EH (cell line): Measurements from ENCODE around the gene NRCAM.

Source experiments
- DNase-seq: peaks from one replicate; pipeline ENCODE4 v3.0.0-alpha.2; 2015; ENCODE audit warnings: low read depth

The NRCAM gene

DNA sequence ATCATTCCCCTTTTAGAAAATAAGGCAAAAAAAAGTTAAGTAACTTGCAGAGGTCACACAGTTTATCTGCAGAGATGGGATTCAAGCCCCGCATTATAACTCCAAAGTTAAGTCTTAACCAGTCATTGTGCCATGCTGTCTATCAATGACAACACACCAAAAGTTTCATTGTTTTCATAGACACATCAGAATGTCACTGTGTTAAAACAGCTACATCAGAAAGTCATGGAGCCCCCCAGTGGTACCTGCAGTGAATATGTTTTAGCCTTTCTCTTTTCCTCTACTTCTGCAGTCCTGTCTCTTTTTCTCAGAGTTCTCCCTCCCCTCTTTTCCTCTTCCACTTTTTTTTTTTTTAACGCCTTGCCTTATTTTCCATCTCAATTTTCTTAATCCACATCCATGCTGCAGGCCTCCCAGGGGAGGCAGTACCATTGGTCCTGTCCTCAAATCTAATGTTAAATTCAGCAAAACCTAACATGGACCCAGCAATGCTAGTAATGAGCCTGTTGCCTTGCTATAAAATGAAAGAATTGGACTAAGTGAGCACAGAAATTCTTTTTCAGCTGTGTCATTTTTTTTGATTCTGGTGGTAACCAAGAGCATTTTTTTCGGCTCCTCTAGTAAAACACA lies 3.8 kb upstream of the NRCAM start:
- DNase-seq: peak; percentile 28

- DNase-seq: no peak
Measured at GRCh38 chr7:108457871-108458270, 1.6 kb upstream of the NRCAM start.

DNA sequence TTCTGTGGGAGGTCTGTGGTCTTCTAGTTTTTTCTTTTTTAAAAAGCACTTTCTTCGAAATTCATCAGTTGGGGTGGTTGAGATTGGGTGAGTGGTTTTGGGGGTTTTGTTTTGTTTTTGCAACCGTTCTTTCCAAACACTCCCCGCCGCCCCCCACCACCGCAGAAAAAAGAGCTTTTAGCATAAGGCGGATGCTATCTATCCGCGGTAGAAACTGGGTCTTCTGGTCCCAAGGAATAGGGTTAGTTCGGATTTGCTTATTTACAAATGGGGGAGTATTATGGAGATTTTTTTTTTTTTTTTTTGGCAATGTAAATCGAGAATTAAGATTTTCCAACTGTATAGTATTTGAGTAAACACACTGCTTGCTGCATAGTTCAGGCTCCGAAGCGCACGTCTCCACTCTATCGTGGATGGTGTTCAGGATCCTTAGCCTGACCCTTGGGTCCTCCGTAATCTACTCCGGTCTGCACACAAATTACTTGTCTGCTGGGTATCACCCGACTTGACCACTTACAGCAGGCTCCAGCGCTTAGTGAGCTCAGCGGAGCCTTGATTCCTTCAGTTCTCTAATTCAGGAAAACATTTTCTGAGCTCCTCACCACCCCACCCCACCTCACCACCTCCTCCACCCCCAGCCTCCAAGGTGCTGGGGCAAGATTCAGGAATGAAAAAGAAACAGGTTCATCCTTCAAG lies 757 bp upstream of the NRCAM start:
- DNase-seq: no peak

DNA sequence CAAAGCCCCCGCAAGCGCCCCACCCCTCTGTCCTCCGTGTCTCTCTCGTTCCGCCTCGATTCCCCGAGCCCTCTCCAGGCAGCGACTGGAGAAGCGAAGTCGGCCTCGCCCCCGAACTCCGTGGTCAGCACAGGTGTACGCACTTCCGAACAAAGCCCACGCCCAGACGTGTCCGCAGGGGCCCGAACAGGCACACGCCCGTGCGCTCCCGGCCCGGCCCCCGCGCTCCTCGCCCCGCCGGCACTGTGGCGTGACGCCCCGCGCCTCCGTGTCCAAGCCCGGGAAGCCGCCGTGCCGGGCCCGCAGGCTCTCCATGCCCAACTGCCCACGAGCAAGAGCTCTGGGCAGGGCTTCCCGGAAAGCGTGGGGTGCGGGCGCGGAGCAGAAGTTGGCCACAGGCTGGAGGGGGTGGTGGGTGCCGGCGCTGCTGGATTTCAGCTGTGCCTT lies 662 bp downstream of the NRCAM start:
- peak; percentile 6 for DNase-seq

DNA sequence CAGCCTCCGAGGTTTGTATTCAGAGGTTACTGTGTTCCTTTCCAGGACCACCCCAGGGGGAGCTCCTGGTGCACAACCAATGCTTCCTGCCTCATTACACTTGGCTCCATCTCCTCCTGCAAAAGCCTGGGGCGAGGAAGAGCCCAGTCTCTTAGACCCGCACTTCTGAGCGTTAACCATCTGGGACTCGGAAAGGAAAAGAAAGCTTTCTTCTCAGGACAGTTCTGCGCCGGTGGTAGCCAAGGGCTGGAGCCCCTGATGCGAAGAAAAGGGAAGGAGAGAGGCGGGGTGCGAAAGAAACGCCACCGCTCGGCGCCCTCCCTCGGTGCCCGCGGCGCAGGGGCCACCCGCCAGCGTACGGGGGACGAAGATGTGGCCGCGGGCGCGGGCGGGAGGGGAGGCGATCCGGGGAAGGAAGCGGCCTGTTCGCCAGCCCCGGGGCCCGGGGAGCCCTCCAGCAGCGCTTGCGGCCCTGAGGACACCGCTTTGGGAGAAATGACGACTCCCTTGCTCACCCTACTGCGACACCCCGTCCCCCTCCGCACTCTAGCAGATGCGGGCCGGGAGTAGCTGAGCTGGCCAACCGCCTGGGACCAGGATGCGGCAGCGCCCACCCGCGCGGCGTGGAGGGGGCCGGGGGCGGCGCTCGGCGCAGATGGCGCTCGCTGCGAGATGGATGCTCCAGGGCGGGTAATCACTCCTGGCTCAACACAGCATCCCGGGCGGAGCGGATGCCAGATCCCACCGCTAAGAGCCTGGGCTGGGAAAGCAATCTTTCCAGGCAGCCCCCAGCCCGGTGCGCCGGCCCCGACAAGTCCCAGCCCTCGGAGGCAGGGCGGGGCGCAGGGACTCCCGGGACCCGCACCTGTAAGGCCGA lies 1.3 kb downstream of the NRCAM start:
- DNase-seq: peak; percentile 27

GRCh38 chr7:108454317-108454673 lies 1.9 kb downstream of the NRCAM start:
- DNase-seq: no peak

DNA sequence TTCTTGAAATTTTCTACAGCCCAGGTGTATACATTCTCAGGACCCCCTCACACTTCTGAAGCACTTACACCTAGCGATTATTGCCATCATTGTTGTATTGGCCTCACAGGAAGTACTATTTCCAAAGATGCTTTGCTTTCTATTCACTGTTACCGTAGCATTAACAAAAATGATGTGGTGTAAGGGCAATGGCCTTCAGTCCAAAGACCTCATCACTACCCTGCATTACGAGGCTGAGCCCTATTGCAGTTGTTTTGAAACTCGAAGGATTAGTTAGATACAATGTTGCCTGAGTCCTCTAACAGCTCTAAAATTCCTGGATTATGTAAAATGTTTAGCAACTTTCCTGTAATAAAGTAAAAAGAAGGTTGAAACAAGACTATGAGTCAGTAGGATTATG lies 2.9 kb downstream of the NRCAM start:
- DNase-seq: no peak

DNA sequence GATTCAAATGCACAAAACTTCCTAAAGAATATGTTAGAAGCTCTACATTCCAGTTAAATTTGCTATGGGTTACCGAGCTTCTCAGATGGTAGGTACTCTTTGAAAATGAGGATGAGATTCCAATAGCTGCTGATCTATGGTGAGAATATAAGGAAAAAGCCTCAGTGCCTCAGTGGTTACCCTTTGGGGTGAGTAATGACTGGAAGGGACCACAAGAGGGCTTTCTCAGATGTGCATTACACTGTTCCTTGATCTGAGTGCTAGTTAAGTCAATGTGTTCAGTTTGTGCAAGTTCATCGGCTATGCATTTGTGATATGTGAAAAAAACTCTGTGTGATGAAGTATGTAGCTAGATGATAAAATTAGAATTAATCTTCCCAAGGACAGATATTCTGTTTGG lies 3.5 kb downstream of the NRCAM start:
- peak; percentile 38 for DNase-seq

DNA sequence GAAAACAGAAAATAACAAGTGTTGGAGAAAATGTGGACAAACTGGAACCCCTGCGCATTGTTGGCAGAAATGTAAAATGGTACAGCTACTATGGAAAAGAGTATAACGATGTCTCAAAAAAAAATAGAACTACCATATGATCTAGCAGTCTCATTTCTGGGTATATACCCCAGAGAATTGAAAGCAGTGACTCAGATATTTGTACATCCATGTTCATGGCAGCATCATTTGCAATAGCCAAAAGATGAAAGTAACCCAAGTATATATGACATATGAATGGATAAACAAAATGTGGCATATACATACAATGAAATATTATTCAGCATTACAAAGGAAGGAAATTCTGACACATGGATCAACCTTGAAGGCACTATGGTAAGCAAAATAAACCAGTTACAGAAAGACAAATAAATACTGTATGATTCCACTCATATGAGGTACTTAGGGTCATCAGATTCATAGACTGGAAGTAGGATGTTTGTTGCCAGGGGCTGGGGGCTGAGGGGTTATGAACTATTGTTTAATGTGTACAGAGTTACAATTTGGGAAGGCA lies 4.9 kb downstream of the NRCAM start:
- no peak for DNase-seq

GRCh38 chr7:108450160-108450559 lies 6.1 kb downstream of the NRCAM start:
- no peak for DNase-seq

GRCh38 chr7:108449521-108449920 lies 6.7 kb downstream of the NRCAM start:
- DNase-seq: no peak

DNA sequence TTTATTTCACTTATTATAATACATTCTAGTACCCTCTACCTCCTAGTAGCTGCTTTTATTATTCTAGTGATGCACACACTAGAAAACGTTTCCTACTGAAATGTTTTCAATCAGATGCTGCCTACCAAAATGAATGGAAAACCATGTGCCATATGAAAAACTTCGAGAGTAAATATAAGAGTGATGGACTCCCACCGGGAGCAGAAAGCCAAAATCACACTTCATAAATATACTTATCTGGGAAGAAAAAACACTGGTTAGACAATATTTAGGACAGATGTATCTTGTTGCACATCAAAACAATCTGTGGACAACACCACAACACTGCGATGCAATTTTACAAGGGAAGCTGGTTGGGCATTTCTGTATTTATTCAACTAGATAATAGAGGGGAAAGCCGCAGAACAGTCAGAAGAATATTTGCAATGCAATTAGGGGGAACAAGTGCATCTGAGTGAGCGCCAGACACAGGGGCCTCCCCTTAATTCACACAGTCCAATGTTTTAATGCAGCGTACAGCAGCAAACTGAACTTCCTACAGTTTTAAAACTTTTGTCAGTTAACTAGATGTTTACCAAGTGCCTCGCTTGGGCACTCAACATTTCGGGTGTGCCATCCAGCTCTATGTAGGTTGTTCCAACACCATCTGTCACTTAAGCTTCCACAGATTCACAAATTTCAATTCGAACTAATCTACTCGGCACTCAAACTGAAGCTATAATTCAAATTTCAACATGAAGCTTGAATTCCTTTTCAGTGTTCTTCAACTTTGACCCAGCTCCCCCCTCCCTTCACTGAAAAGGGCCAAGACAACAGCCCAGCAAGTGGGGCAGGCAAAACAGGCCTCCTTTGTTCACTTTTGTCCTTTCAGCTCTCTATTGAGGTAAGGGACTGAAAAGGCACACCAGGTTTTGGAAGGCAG lies 7.4 kb downstream of the NRCAM start:
- DNase-seq: no peak

DNA sequence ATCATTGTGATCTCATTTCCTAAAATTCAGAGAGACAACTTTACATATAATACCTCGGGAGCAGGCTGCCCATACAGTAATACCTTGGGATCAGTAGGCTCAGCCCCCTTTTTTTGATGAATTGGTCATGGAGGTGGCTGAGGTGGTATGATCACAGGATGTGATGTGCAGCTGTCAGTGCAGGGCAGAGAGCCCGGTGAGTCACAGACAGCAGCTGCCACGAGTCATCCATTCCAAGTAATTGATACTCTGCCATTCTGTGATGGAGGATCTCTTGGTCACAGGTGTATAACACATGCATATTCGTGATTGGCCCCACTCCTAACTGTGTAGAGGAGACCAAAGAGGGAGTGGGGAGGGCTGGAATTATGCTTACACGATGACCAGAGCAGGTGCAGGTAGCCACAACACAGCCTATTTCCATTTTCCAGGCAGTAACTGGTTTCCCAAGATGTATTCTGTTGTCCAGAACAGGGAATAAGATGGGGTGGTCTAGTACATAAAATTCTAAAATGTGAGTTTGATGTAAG lies 14.1 kb downstream of the NRCAM start:
- DNase-seq: no peak

GRCh38 chr7:108441392-108441955 lies 14.8 kb downstream of the NRCAM start:
- DNase-seq: no peak

- DNase-seq: no peak
Measured at GRCh38 chr7:108440613-108441012, 15.6 kb downstream of the NRCAM start.

- no peak for DNase-seq
Measured at GRCh38 chr7:108436906-108437305, 19.3 kb downstream of the NRCAM start.

DNA sequence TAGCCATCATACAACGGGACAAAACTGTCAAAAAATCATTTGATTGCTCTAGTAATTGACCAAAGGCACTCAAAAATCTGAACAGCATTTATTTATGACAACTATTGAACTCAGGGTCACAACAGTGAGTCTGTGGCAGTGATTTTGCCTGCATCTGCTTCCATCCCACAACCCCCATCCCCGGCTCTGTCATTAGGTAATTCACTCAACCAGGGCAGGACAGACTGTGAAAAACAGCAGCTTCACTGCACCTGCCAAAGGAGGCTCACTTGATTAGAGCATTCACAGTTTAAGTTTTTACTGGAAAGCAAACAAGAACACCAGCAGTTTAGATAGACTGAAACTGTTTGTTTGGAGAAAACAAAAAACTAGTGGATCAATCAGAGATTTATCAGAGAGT lies 22.2 kb downstream of the NRCAM start:
- DNase-seq: no peak

DNA sequence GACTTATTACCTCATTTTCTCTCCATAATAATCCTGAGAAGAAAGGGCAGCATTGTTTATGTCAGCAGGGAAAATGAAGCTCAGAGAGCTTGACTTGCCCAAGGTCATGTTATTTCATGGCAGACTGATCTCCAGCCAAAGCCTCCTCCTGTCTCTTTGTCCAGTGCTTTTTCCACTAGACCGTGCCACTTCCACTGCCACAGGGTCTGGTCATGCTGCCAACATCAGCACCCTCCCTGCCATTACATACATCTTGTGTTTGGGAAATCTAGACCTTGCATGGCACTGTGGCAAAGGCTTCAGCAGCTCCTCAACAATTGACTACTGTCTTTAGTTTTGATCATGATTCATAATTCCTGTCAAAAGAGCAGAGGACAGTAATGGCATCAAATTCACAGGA lies 25.1 kb downstream of the NRCAM start:
- DNase-seq: no peak

DNA sequence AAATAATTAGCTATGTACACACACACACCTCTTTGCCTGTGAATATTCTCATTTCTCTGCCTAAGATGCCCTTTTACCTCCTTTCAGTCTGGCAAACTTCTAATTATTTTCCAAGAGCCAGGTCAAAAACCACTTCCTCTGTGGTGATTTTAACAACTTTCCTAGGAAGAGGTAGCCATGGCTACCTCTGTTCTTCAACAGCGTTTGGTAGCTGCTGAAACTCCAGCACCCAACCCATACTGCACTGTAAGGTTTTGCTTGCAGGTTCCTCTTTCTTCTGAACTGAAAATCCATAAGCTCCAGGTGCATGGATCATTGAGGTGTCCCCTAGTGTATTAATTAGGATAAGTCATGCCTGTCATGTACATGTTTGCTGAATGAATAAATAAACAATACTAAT lies 25.6 kb downstream of the NRCAM start:
- no peak for DNase-seq

GRCh38 chr7:108427766-108428165 lies 28.5 kb downstream of the NRCAM start:
- no peak for DNase-seq

- DNase-seq: no peak
Measured at GRCh38 chr7:108425714-108426275, 30.4 kb downstream of the NRCAM start.
